Mucosa of descending colon (tissue), 3 donors: ENCODE results near the gene JAK1. TPM values are rescaled to one million over a fixed set of nuclear protein-coding genes. Genes with fewer than 3 reads are reported as not detected.

Experiments
- ATAC-seq: fragments of 200-7000 bp; cut with Tn5 transposase; one replicate; pipeline ENCODE4 v1.9.1; 2020; ENCODE audit warnings: mild to moderate bottlenecking, moderate library complexity
- DNase-seq, 3 donors: peaks; one replicate each; pipeline ENCODE4 v3.0.0-alpha.2; 2020
- H3K36me3 ChIP-seq: fragments of 200-600 bp; one replicate; pipeline ENCODE4 v1.8.0; 2021; ENCODE audit warnings: low read depth, mild to moderate bottlenecking
- H3K4me1 ChIP-seq: fragments of 200-600 bp; one replicate; pipeline ENCODE4 v1.8.0; 2021; ENCODE audit warnings: low read depth, mild to moderate bottlenecking
- H3K4me3 ChIP-seq: fragments of 200-600 bp; one replicate; pipeline ENCODE4 v1.8.0; 2021; ENCODE audit warnings: mild to moderate bottlenecking
- H3K9me3 ChIP-seq: fragments of 200-600 bp; one replicate; pipeline ENCODE4 v1.8.0; 2021; ENCODE audit warnings: mild to moderate bottlenecking
- intact Hi-C, 2 donors: fragments of 100-400 bp; cut with DNase I in 1 of 2; cut with micrococcal nuclease in 1 of 2; formaldehyde crosslinking; loops; one replicate each; pipeline versions ENCODE4 v1.11.0 to v1.11.1; 2022; cut with DNase I, micrococcal nuclease
- total RNA-seq, 3 donors: library from RNA; stranded (reverse); fragmentation: NEBNext Ultra II Directional in 2 of 3; extraction: Animal tissue kit (Norgen Biotek cat#: 25700) in 2 of 3; gene quantifications; one replicate each; pipeline versions ENCODE4 v1.2.1 to v1.2.4, GENCODE V29; 2021 to 2023
- TF ChIP-seq, protein P1 (sequence below): fragments of 200-600 bp; IDR thresholded peaks from one replicate; pipeline ENCODE4 v1.8.0; 2022; ENCODE audit warnings: antibody characterized with exemption, mild to moderate bottlenecking
- donor health status: DM: no; HTN: no; CAD: no; lungs with moderate emphysema.
- donor health status: DM: no; HTN: no; CAD: no.
- donor health status: DM: no; HTN: yes; CAD: no.

Gene JAK1
- total RNA-seq, 3 donors from 2014 or later, result 97.1 to 132 (median 103) TPM

DNA sequence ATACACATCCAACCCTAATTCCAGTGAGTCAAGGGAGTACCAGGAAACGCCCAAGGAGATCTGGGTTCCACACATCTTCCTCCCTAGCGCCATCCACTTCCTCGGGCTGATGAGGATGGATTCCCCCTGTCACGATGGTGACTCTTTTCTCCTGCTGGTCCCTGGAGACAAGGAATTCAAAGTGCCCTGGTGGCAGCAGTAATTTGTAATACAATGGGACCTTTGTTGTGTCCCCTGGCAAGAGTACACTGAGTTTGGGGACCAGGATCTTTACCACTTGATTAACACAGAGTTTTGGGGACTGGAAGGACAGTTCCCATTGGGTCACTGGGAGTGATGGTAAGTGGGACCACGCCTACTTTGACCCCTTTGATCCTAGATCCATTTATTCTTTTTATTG lies 9.4 kb upstream of the JAK1 start:
- Histone ChIP-seq H3K36me3 (no peaks in the 10 kb centered on the region), H3K9me3 (no peaks in the 10 kb centered on the region), H3K4me3 (no peak overlapping the region), H3K4me1 (no peaks in the 10 kb centered on the region)
- intact Hi-C loops, result no loop called here
- no peak for ATAC-seq
- TF ChIP-seq, protein P1, sequence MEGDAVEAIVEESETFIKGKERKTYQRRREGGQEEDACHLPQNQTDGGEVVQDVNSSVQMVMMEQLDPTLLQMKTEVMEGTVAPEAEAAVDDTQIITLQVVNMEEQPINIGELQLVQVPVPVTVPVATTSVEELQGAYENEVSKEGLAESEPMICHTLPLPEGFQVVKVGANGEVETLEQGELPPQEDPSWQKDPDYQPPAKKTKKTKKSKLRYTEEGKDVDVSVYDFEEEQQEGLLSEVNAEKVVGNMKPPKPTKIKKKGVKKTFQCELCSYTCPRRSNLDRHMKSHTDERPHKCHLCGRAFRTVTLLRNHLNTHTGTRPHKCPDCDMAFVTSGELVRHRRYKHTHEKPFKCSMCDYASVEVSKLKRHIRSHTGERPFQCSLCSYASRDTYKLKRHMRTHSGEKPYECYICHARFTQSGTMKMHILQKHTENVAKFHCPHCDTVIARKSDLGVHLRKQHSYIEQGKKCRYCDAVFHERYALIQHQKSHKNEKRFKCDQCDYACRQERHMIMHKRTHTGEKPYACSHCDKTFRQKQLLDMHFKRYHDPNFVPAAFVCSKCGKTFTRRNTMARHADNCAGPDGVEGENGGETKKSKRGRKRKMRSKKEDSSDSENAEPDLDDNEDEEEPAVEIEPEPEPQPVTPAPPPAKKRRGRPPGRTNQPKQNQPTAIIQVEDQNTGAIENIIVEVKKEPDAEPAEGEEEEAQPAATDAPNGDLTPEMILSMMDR, result no peak
- no peak for DNase-seq

DNA sequence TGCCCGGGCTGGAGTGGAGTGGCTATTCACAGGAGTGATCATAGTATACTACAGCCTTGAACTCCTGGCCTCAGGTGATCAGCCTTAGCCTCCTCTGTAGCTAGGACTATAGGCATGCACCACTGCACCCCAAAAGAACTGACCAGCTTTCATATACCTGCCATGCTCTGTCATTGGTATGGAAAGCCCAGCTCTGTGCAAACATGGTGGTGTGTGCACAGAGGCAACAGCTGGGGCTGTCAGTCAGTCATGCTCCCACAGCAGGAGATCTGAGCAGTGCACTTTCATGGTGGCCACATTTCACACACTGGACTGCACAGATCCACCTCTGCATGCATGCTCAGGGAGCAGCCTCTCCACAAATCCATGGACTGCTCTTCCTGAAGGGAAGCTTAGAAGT lies 8.8 kb upstream of the JAK1 start:
- H3K36me3 ChIP-seq, result no peaks in the 10 kb centered on the region
- DNase-seq, result no peak
- no peak overlapping the region for H3K4me3 ChIP-seq
- ATAC-seq, result peak; percentile 35
- intact Hi-C loops, result no loop called here
- TF ChIP-seq, protein P1, result no peak
- H3K9me3 ChIP-seq, result no peaks in the 10 kb centered on the region
- no peaks in the 10 kb centered on the region for H3K4me1 ChIP-seq

DNA sequence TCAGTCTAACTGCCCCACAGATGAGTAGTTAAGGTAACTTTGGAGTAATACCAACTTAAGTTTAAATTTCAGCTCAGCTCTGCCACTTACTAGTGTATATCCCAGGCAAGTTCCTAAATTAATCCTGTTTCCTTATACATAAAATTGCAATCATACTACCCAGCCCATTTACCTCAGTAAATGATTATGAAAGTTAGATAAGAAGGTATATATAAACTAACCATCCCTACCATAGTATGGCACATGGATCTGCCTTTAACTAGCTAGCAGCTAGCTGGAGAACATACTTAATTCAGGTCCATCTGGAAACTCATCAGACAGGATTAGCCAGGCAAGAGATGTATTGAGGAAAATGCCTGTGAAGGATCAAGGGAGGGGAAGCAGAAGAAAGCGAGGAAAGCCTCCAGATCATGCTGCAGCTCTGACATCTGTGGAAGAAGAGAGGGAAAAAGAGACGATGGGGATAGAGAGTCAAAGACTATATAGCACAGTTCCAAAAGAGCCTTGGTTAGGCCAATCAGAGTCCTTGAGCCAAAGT lies 8.0 kb upstream of the JAK1 start:
- no peaks in the 10 kb centered on the region for H3K9me3 ChIP-seq
- TF ChIP-seq, protein P1, result no peak
- intact Hi-C loops, result no loop called here
- no peaks in the 10 kb centered on the region for H3K4me1 ChIP-seq
- no peaks in the 10 kb centered on the region for H3K36me3 ChIP-seq
- H3K4me3 ChIP-seq, result no peak overlapping the region
- peak; percentile 87 for ATAC-seq
- no peak for DNase-seq

DNA sequence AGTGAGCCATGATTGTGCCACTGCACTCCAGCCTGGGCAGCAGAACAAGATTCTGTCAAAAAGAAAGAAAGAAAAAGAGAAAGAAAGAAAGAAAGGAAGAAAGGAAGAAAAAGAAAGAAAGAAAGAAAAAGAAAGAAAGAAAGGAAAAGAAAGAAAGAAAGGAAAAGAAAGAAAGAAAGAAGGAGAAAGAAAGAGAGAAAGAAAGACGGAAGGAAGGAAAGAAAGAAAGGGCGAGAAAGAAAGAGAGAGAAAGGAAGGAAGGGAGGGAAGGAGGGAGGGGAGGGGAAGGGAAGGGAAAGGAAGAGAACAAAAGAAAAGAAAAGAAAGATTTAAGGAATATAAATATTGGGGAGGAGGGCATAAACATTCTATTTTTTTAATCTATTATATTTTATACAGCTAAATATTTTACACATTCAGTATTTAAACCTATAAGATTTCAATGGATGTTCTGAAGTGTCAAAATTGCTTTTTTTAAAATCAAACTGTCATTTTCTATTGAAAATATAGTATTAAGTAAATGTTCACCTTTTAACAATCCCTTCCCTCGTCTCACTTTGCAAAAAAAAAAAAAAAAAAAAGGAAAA lies 6.8 kb upstream of the JAK1 start:
- TF ChIP-seq, protein P1, result no peak
- intact Hi-C loops, result no loop called here
- no peaks in the 10 kb centered on the region for H3K4me1 ChIP-seq
- H3K36me3 ChIP-seq, result no peaks in the 10 kb centered on the region
- H3K4me3 ChIP-seq, result no peak overlapping the region
- ATAC-seq (no peak), DNase-seq (no peak)
- H3K9me3 ChIP-seq, result no peaks in the 10 kb centered on the region

DNA sequence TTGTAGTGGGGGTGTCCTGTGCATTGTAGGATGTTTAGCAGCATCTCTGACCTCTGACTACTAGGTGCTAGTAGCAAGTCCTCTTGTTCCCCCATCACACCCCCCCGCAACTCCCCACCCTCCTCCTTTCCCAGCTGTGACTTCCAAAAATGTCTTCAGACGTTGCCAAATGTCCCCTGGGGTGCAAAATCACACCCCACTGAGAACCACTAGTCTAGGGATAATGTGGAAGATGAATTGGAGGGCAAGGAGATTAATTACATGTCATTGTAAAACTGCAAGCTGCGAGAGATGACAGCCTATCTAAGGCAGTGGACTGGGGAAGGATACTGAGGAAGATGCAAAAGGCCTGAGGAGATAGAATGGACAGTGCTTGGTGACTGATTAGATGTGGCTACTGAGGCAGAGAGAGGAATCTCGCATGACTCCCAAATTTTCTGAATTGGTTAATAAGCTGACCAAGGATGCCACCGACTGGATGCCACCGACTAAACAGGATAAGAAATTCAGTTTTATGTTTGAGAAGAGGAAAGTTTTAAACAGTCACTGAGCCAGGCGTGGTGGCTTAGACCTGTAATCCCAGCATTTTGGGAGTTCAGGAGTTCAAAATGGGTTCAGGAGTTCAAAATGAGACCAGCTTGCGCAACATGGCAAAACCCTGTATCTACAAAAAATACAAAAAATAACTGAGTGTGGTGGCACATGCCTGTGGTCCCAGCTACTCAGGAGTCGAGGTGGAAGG lies 3.1 kb upstream of the JAK1 start:
- Histone ChIP-seq H3K4me3 (no peak overlapping the region), H3K4me1 (peaks cover 5% of the 10 kb centered on the region), H3K36me3 (no peaks in the 10 kb centered on the region), H3K9me3 (no peaks in the 10 kb centered on the region)
- intact Hi-C loops, result no loop called here
- DNase-seq (no peak), ATAC-seq (no peak)
- TF ChIP-seq, protein P1, result no peak
